Parathyroid adenoma (tissue), 2 donors: ENCODE results near the gene DDIT4.
"Not testable (repeated sequence)": the region's sequence is repeated elsewhere in the genome, so short reads cannot be mapped to it uniquely, and the experiment has no call there.

Experiments used
- H2AFZ ChIP-seq: fragments of 300-600 bp; sonication (generic); one replicate; pipeline ENCODE4 v1.7.0; 2017; ENCODE audit warnings: antibody characterized with exemption, mild to moderate bottlenecking
- H3K27ac ChIP-seq: fragments of 300-600 bp; sonication (generic); one replicate; pipeline ENCODE4 v1.7.0; 2017
- H3K27me3 ChIP-seq: fragments of 300-600 bp; sonication (generic); one replicate; pipeline ENCODE4 v1.7.0; 2017; ENCODE audit warnings: low read length; ENCODE audit not compliant: control insufficient read depth, insufficient read depth
- H3K36me3 ChIP-seq: fragments of 300-600 bp; sonication (generic); one replicate; pipeline ENCODE4 v1.7.0; 2017; ENCODE audit warnings: low read length; ENCODE audit not compliant: control insufficient read depth, insufficient read depth
- H3K4me1 ChIP-seq: fragments of 300-600 bp; sonication (generic); one replicate; pipeline ENCODE4 v1.7.0; 2017; ENCODE audit warnings: control low read depth
- H3K4me2 ChIP-seq: fragments of 300-600 bp; sonication (generic); one replicate; pipeline ENCODE4 v1.7.0; 2017; ENCODE audit warnings: low read length
- H3K4me3 ChIP-seq: fragments of 300-600 bp; sonication (generic); one replicate; pipeline ENCODE4 v1.7.0; 2017; ENCODE audit warnings: low read depth, low read length
- H3K79me2 ChIP-seq: fragments of 300-600 bp; sonication (generic); one replicate; pipeline ENCODE4 v1.7.0; 2017; ENCODE audit warnings: control low read depth
- H3K9ac ChIP-seq: fragments of 300-600 bp; sonication (generic); one replicate; pipeline ENCODE4 v1.7.0; 2017; ENCODE audit warnings: mild to moderate bottlenecking
- H3K9me3 ChIP-seq: fragments of 300-600 bp; sonication (generic); one replicate; pipeline ENCODE4 v1.7.0; 2017; ENCODE audit warnings: low read length; ENCODE audit not compliant: control insufficient read depth
- TF ChIP-seq, protein P1 (sequence below): fragments of 300-600 bp; sonication (generic); IDR thresholded peaks from one replicate; pipeline ENCODE4 v1.7.0; 2017; ENCODE audit warnings: antibody characterized with exemption, mild to moderate bottlenecking
- donor health status: primary hyperparathyroidism.

The DDIT4 gene

DNA sequence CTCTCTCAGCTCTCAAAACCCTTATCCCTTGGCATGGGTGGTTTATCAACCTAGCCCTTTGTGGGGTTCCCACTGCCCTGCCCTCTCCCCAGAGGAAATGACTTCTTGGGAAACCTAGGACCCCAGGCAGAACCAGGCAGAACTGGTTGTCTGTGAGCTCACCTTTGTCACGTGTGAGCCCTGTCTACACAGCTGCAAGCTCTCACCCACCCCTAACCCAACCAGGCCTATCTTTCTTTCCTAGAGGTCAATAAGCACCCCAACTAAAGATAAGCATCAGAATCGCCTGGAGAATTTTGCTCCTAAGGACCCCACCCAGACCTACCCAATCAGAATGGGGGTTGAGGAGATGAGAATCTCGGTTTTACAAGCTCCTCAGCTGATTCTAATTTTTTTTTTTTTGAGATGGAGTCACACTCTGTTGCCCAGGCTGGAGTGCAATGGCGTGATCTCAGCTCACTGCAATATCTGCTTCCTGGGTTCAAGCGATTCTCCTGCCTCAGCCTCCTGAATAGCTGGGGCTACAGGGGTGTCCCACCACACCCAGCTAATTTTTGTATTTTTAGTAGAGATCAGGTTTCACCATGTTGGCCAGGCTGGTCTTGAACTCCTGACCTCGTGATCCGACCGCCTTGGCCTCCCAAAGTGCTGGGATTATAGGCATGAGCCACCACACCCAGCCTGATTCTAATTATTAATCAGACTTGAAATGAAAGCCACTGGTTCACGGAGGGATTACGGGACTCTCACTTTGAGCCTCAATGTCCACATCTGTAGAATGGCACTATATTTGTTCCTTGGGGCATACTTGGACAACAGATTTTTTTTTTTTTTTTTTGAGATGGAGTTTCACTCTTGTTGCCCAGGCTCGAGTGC lies 7.5 kb upstream of the DDIT4 start:
- no peaks in the 10 kb centered on the region for H3K9me3 ChIP-seq
- no peaks in the 10 kb centered on the region for H3K79me2 ChIP-seq
- no peak overlapping the region for H3K4me3 ChIP-seq
- H3K36me3 ChIP-seq = no peaks in the 10 kb centered on the region
- H3K27me3 ChIP-seq = no peaks in the 10 kb centered on the region
- H3K9ac ChIP-seq = no peak overlapping the region
- H3K4me2 ChIP-seq = no peak overlapping the region
- H3K27ac ChIP-seq = no peak overlapping the region
- H2AFZ ChIP-seq = peak overlapping the region; percentile 20
- H3K4me1 ChIP-seq = peaks cover 15% of the 10 kb centered on the region
- TF ChIP-seq, protein P1, sequence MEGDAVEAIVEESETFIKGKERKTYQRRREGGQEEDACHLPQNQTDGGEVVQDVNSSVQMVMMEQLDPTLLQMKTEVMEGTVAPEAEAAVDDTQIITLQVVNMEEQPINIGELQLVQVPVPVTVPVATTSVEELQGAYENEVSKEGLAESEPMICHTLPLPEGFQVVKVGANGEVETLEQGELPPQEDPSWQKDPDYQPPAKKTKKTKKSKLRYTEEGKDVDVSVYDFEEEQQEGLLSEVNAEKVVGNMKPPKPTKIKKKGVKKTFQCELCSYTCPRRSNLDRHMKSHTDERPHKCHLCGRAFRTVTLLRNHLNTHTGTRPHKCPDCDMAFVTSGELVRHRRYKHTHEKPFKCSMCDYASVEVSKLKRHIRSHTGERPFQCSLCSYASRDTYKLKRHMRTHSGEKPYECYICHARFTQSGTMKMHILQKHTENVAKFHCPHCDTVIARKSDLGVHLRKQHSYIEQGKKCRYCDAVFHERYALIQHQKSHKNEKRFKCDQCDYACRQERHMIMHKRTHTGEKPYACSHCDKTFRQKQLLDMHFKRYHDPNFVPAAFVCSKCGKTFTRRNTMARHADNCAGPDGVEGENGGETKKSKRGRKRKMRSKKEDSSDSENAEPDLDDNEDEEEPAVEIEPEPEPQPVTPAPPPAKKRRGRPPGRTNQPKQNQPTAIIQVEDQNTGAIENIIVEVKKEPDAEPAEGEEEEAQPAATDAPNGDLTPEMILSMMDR = no peak

DNA sequence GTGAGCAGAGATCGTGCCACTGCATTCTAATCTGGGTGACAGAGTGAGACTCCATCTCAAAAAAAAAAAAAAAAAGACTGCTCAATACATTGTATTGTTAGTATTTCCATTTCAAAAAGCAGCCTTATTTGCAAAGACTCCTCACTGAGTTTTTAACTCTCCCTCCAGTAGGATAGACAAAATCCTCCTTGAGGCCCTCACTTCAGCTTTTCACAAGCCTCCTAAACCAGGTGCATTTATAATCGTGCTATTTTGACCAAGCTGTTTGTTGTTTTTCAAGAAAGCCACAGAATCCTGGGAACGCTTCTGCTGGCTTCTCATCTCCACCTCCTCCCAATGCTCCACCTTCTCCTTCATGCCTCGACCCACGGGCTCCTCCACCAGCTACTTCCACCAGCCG lies 6.3 kb upstream of the DDIT4 start:
- Histone ChIP-seq H3K27ac (no peak overlapping the region), H3K27me3 (no peaks in the 10 kb centered on the region), H3K9me3 (no peaks in the 10 kb centered on the region), H3K4me3 (no peak overlapping the region), H3K4me1 (peaks cover 11% of the 10 kb centered on the region), H3K36me3 (no peaks in the 10 kb centered on the region), H2AFZ (no peak overlapping the region), H3K4me2 (no peak overlapping the region), H3K9ac (no peak overlapping the region), H3K79me2 (no peaks in the 10 kb centered on the region)
- TF ChIP-seq, protein P1 = no peak

DNA sequence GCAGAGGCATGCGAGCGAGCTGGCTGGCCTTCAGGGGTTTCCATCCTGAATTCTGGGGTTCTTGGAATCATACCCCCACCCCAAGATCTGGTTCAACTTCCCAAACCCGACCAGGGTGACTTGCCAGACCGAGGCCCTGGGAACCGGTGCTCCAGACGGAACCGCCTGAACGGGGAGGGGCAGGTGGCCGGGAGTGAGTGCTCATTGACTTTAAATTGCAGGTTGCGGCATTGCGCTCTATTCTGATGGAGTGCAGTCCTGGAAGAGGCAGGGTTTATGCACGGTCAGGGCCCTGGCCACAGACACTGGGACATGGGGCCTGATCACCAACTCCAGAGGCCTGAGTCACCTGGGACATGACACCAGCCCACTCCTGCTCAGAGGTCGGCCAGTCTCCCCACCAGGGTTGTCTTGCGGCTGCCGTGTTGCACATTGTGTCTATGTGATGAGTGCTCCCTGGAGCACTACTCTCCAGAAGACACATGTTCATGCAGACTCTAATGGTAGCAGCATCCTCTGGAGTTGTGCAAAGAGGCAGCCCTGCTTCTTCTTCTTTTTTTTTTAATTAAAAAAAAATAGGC lies 5.8 kb upstream of the DDIT4 start:
- no peaks in the 10 kb centered on the region for H3K27me3 ChIP-seq
- TF ChIP-seq, protein P1 = no peak
- H3K4me3 ChIP-seq = no peak overlapping the region
- H3K79me2 ChIP-seq = no peaks in the 10 kb centered on the region
- H3K36me3 ChIP-seq = no peaks in the 10 kb centered on the region
- H3K27ac ChIP-seq = no peak overlapping the region
- peaks cover 12% of the 10 kb centered on the region for H3K4me1 ChIP-seq
- no peak overlapping the region for H2AFZ ChIP-seq
- no peak overlapping the region for H3K4me2 ChIP-seq
- no peak overlapping the region for H3K9ac ChIP-seq
- no peaks in the 10 kb centered on the region for H3K9me3 ChIP-seq

DNA sequence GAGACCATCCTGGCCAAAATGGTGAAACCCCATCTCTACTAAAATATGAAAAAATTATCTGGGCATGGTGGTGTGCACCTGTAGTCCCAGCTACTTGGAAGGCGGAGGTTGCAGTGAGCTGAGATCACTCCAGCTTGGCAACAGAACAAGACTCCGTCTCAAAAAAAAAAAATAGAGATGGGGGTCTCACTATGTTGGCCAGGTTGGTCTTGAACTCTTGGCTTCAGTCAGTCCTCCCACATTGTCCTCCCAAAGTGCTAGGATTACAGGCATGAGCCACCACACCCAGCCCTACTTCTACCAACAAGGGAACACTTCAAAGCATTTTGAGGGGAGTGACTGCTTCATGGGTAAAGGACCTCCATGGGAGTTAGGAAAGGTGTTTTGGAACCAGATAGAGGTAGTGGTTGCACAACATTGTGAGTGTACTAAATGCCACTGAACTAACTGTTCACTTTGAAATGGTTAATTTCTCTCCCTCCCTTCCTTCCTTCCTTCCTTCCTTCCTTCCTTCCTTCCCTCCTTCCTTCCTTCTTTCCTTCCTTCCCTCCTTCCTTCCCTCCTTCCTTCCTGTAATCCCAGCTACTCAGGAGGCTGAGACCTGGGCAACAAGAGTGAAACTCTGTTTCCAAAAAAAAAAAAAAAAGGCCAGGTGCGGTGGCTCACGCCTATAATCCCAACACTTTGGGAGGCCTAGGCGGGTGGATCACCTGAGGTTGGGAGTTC lies 5.1 kb upstream of the DDIT4 start:
- H3K27ac ChIP-seq, H3K36me3 ChIP-seq, H3K4me1 ChIP-seq, H2AFZ ChIP-seq, H3K79me2 ChIP-seq, H3K4me2 ChIP-seq, H3K27me3 ChIP-seq, H3K9ac ChIP-seq, H3K9me3 ChIP-seq, H3K4me3 ChIP-seq: not testable (repeated sequence)

DNA sequence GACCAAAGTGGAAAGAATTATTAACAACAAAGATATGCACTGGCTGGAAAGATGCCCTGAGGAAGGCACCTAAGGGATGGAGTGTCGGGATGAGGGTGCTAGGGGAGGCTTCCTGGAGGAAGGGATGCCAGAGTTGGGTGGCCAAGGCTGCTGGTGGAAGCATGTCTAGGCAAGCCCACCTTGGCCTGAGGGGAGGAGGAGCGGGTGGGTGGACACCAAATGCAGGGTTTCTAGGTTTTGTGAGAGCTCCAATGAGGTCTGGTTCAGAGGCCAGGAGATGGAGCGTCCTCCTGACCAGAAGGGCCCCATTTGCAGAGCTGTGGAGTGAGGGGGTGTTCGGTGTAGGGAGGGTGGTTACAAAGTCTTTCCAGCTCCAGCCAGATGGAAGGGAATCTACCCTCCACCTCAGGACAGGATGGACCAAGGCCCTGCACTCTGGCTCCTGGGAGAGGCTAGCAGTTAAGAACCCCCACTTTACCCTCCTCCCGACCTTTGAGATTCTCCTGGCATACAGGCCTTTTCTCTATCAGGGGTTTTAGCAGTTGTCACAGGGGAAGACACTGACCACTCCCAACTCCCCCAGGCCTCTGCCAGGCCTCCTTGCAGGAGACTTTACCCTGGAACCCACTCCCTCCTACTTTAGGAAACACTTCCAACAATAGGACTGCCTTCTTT lies 3.0 kb upstream of the DDIT4 start:
- peaks cover 8% of the 10 kb centered on the region for H3K79me2 ChIP-seq
- no peaks in the 10 kb centered on the region for H3K9me3 ChIP-seq
- peak overlapping the region; percentile 1 for H3K27ac ChIP-seq
- TF ChIP-seq, protein P1 = no peak
- peaks cover 12% of the 10 kb centered on the region for H3K4me1 ChIP-seq
- no peak overlapping the region for H3K4me2 ChIP-seq
- H2AFZ ChIP-seq = no peak overlapping the region
- no peaks in the 10 kb centered on the region for H3K36me3 ChIP-seq
- H3K4me3 ChIP-seq = no peak overlapping the region
- no peaks in the 10 kb centered on the region for H3K27me3 ChIP-seq
- no peak overlapping the region for H3K9ac ChIP-seq
